AG04450 (cell line): ENCODE data around the gene PEX14. TPM values are rescaled to one million over a fixed set of nuclear protein-coding genes. Genes with fewer than 3 reads are reported as not detected.

ENCODE experiments used
- CTCF ChIA-PET: fragments of 300-600, 350-600 bp; formaldehyde crosslinking; extraction: SDS; loops from one replicate; lab custom pipeline; 2022; ENCODE audit warnings: antibody characterized with exemption, inconsistent platforms; lab: Charles Lee
- POLR2A ChIA-PET: fragments of 350-600 bp; formaldehyde crosslinking; extraction: SDS; loops from one replicate; lab custom pipeline; 2021; ENCODE audit warnings: antibody characterized with exemption, inconsistent platforms; lab: Yijun Ruan, JAX
- DNase-seq: peaks from one replicate; pipeline ENCODE4 v3.0.0-alpha.2; 2011; ENCODE audit warnings: low read depth, low spot score
- H3K27ac ChIP-seq: one replicate; pipeline ENCODE4 v1.5.1; 2012; ENCODE audit warnings: low read depth, low read length, control low read depth
- H3K27me3 ChIP-seq: one replicate; pipeline ENCODE4 v1.6.0; 2012; ENCODE audit warnings: low read length; ENCODE audit not compliant: control insufficient read depth, insufficient read depth
- H3K4me3 ChIP-seq: 2 replicates; pipeline ENCODE4 v1.5.1; 2011; ENCODE audit warnings: mild to moderate bottlenecking, low read depth, low read length, control low read depth
- H3K9me3 ChIP-seq: 2 replicates; pipeline ENCODE4 v1.5.1; 2012; ENCODE audit warnings: low read length; ENCODE audit not compliant: control insufficient read depth, insufficient read depth
- polyA plus RNA-seq: library from polyadenylated mRNA; depleted of rRNA; stranded (reverse); fragments of >200 nt; gene quantifications from 2 replicates; pipeline ENCODE4 v1.2.3, GENCODE V29; 2011
- TF ChIP-seq, protein P1 (sequence below): IDR thresholded peaks from 2 replicates; pipeline ENCODE4 v1.5.1; 2011; ENCODE audit warnings: low read depth, low read length, control low read depth, inconsistent platforms

Gene PEX14
- polyA plus RNA-seq, 1 experiment = 6.6 TPM

GRCh38 chr1:10521537-10522157 is 46.9 kb downstream of the PEX14 start:
- no peak for DNase-seq
- ChIA-PET POLR2A (no interaction called here), CTCF (interaction anchor here (0.9 to 4.1 kb wide), 3 partner anchors 14 to 346 kb away, joined by 3 to 21 read pairs (median 16); no protein-coding TSS in a partner anchor)
- no peaks in the 10 kb centered on the region for H3K27me3 ChIP-seq
- TF ChIP-seq, protein P1, sequence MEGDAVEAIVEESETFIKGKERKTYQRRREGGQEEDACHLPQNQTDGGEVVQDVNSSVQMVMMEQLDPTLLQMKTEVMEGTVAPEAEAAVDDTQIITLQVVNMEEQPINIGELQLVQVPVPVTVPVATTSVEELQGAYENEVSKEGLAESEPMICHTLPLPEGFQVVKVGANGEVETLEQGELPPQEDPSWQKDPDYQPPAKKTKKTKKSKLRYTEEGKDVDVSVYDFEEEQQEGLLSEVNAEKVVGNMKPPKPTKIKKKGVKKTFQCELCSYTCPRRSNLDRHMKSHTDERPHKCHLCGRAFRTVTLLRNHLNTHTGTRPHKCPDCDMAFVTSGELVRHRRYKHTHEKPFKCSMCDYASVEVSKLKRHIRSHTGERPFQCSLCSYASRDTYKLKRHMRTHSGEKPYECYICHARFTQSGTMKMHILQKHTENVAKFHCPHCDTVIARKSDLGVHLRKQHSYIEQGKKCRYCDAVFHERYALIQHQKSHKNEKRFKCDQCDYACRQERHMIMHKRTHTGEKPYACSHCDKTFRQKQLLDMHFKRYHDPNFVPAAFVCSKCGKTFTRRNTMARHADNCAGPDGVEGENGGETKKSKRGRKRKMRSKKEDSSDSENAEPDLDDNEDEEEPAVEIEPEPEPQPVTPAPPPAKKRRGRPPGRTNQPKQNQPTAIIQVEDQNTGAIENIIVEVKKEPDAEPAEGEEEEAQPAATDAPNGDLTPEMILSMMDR = no peak
- H3K4me3 ChIP-seq = no peak overlapping the region
- H3K9me3 ChIP-seq = no peaks in the 10 kb centered on the region
- H3K27ac ChIP-seq = no peak overlapping the region

DNA sequence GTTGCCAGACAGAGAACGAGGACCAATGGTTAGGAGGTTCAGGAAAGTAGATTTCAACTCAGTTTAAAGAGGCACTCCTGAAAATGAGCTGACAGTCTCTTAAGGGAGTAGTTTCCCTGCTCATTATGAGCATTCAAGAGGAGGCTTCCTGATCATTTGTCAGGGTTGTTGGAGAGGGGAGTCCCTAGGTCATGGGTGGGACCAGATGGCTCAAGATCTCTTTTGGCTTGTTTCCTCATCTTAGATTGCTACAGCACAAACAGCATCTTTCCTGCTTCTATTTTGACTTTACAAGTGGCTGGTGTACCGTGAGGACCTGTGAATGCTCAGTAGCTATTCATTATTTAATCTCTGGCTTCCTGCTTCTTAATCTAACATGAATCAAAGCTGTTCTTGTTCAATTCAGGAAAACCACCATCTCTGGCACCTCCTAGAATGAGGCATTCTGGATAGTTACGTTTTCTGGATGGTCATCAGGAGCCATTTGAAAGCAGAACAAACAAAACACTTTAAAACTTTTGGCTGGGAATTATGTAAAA is 47.6 kb downstream of the PEX14 start:
- TF ChIP-seq, protein P1 = no peak
- Histone ChIP-seq H3K27ac (no peak overlapping the region), H3K27me3 (no peaks in the 10 kb centered on the region), H3K9me3 (no peaks in the 10 kb centered on the region), H3K4me3 (no peak overlapping the region)
- ChIA-PET CTCF (interaction anchor here (0.7 to 4.1 kb wide), 8 partner anchors 8 to 420 kb away, joined by 3 to 21 read pairs (median 6); no protein-coding TSS in a partner anchor), POLR2A (interaction anchor here (1.2 kb wide), 1 partner anchor 12 kb away, joined by 3 read pairs; no protein-coding TSS in a partner anchor)
- DNase-seq = no peak

GRCh38 chr1:10525208-10525607 is 50.5 kb downstream of the PEX14 start:
- CTCF ChIA-PET = interaction anchor here (0.6 to 3.5 kb wide), 8 partner anchors 11 to 417 kb away, joined by 3 to 16 read pairs (median 6); no protein-coding TSS in a partner anchor
- TF ChIP-seq, protein P1 = no peak
- no peak overlapping the region for H3K4me3 ChIP-seq
- no peak overlapping the region for H3K27ac ChIP-seq
- no peaks in the 10 kb centered on the region for H3K27me3 ChIP-seq
- H3K9me3 ChIP-seq = no peaks in the 10 kb centered on the region
- DNase-seq = no peak
- POLR2A ChIA-PET = no interaction called here

- POLR2A ChIA-PET = interaction anchor here (0.6 to 1.3 kb wide), 4 partner anchors 9 to 73 kb away, joined by 3 to 5 read pairs (median 4); no protein-coding TSS in a partner anchor
- H3K27me3 ChIP-seq = no peaks in the 10 kb centered on the region
- no peaks in the 10 kb centered on the region for H3K9me3 ChIP-seq
- CTCF ChIA-PET = interaction anchor here (0.7 to 2.2 kb wide), 10 partner anchors 12 to 398 kb away, joined by 3 to 12 read pairs (median 3); no protein-coding TSS in a partner anchor
- H3K4me3 ChIP-seq = no peak overlapping the region
- peak; percentile 53 for DNase-seq
- TF ChIP-seq, protein P1 = no peak
- peak overlapping the region; percentile 62 for H3K27ac ChIP-seq
Observed at GRCh38 chr1:10528066-10529014, 53.6 kb downstream of the PEX14 start.
